Epithelial cell of esophagus (primary cell): ENCODE measurements around the gene FARP1.

Source experiments
- DNase-seq: peaks from one replicate; pipeline ENCODE4 v3.0.0; 2010; ENCODE audit warnings: low read depth
- H3K4me3 ChIP-seq: 2 replicates; pipeline ENCODE4 v1.5.1; 2011; ENCODE audit warnings: mild to moderate bottlenecking, low read length, control low read depth
- CTCF ChIP-seq: IDR thresholded peaks from 2 replicates; pipeline ENCODE4 v1.5.1; 2011; ENCODE audit warnings: low read depth, mild to moderate bottlenecking, low read length, control low read depth, inconsistent platforms; ENCODE audit not compliant: insufficient read depth; ENCODE audit errors: missing control alignments

The FARP1 gene

DNA sequence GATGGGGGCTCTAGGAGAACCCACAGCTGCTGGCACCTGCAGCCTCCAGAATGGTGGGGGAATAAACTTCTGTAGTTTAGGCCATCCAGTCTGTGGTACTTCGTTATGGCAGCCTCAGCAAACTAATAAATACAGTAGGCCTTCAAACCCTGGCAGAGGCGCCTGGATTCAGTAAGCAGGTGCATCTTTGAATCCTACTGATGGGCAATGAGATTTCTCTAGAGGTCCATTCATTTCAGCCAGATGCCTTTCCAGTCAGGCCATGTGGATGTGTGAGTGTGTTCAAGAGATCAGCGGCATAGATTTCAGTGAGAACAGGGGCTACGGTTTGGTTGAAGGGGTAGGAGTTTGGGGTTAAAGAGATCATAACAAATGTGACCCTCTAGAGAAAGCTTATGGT is 217.7 kb downstream of the FARP1 start:
- no peak overlapping the region for H3K4me3 ChIP-seq
- no peak for TF ChIP-seq CTCF
- DNase-seq = no peak

DNA sequence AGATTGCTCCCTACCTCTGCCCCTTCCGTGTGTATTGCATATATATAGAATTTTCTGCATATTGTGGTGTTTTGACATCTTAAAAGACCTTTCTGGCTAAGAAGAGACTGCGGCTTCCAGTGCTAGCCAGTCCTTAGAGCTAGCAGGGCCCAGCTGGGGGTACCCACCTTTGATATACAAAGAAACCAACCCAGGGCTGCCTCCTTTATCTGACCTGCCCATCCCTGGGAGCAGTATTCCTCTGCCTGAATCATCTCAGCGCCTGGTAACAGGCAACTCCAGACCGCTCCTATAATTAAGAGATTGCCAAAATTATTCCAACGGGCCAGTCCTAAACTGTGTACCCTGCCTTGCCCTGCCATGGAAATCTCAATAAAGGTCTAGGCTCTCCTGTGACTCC is 220.4 kb downstream of the FARP1 start:
- no peak for DNase-seq
- no peak overlapping the region for H3K4me3 ChIP-seq
- no peak for TF ChIP-seq CTCF

- H3K4me3 ChIP-seq = no peak overlapping the region
- no peak for DNase-seq
- no peak for TF ChIP-seq CTCF
Measured at GRCh38 chr13:98364179-98364578, 221.3 kb downstream of the FARP1 start.

- DNase-seq = no peak
- TF ChIP-seq CTCF = no peak
- H3K4me3 ChIP-seq = no peak overlapping the region
Measured at GRCh38 chr13:98364647-98365046, 221.8 kb downstream of the FARP1 start.

DNA sequence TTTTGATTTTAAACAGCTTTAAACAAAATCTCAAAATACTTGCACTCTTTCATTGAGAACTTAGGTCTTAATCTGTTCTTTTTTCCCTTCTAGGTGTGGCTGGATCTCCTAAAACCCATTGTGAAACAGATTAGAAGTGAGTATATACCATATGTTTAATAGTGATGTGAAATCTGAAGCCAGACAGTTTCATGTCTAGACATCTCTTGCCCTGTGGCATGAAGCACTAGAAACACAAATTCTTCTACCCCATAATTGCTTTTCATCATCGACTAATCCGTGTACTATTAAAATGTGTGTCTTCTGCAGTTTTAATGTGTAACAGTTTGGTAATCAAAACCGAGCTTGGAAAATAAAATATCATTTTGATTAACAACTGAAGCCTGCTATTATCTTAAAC is 222.4 kb downstream of the FARP1 start:
- peak; percentile 57 for DNase-seq

DNA sequence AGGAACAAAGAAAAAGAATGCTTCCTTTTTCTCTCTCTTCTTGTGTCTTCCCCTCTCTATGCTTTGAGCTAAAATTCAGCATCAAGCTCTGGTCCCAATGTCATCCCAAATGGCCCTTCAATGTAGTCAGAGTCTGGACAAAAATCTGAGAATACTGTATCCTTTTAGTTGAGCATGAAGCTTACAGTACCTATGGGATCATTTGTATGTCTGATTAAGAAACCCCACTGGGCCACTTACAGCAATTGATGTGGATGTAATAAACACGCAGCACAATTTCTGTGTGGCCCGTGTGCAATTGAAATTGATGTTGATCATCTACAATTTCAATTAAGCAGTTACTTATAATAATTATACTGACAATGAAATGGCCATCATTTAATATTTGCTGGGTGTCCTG is 223.1 kb downstream of the FARP1 start:
- TF ChIP-seq CTCF = no peak
- DNase-seq = no peak
- H3K4me3 ChIP-seq = no peak overlapping the region

More for the DNA sequence above, 222.4 kb downstream of the FARP1 start:
- no peak overlapping the region for H3K4me3 ChIP-seq
- no peak for TF ChIP-seq CTCF

GRCh38 chr13:98366443-98366842 is 223.5 kb downstream of the FARP1 start:
- H3K4me3 ChIP-seq = no peak overlapping the region
- DNase-seq = no peak
- TF ChIP-seq CTCF = no peak
